Measurements from ENCODE around the gene ZSWIM5.
A peak's percentile ranks its signal among the peaks of the same experiment; 100 is the strongest.
"Not testable (repeated sequence)": the region's sequence is repeated elsewhere in the genome, so short reads cannot be mapped to it uniquely, and the experiment has no call there.

The ZSWIM5 gene

GRCh38 chr1:45200906-45201500 is 5.4 kb downstream of the ZSWIM5 start:
- DNase-seq (ENCODE audit: low read depth), result peak; percentile 16

- DNase-seq (ENCODE audit: low read depth), result no peak
Observed at GRCh38 chr1:45200435-45200834, 6.0 kb downstream of the ZSWIM5 start.

GRCh38 chr1:45198185-45198584 is 8.2 kb downstream of the ZSWIM5 start:
- no peak for DNase-seq (ENCODE audit: low read depth)

GRCh38 chr1:45196863-45197262 is 9.5 kb downstream of the ZSWIM5 start:
- no peak for DNase-seq (ENCODE audit: low read depth)

GRCh38 chr1:45191418-45191783 is 15.0 kb downstream of the ZSWIM5 start:
- DNase-seq (ENCODE audit: low read depth), result no peak

- peak; percentile 3 for DNase-seq (ENCODE audit: low read depth)
Observed at GRCh38 chr1:45187725-45188124, 18.7 kb downstream of the ZSWIM5 start.

GRCh38 chr1:45179918-45180519 is 26.4 kb downstream of the ZSWIM5 start:
- DNase-seq (ENCODE audit: low read depth), result not testable (repeated sequence)

- no peak for DNase-seq (ENCODE audit: low read depth)
Observed at GRCh38 chr1:45177452-45177851, 29.0 kb downstream of the ZSWIM5 start.

- DNase-seq (ENCODE audit: low read depth), result no peak
Observed at GRCh38 chr1:45172764-45173163, 33.6 kb downstream of the ZSWIM5 start.

- no peak for DNase-seq (ENCODE audit: low read depth)
Observed at GRCh38 chr1:45172005-45172404, 34.4 kb downstream of the ZSWIM5 start.

- no peak for DNase-seq (ENCODE audit: low read depth)
Observed at GRCh38 chr1:45171575-45171974, 34.8 kb downstream of the ZSWIM5 start.

- DNase-seq (ENCODE audit: low read depth), result no peak
Observed at GRCh38 chr1:45170151-45170742, 36.2 kb downstream of the ZSWIM5 start.

GRCh38 chr1:45167947-45168346 is 38.5 kb downstream of the ZSWIM5 start:
- not testable (repeated sequence) for DNase-seq (ENCODE audit: low read depth)

- not testable (repeated sequence) for DNase-seq (ENCODE audit: low read depth)
Observed at GRCh38 chr1:45164307-45164706, 42.1 kb downstream of the ZSWIM5 start.

GRCh38 chr1:45163111-45163510 is 43.3 kb downstream of the ZSWIM5 start:
- DNase-seq (ENCODE audit: low read depth), result not testable (repeated sequence)

GRCh38 chr1:45162041-45163035 is 44.1 kb downstream of the ZSWIM5 start:
- DNase-seq (ENCODE audit: low read depth), result not testable (repeated sequence)

GRCh38 chr1:45155957-45156356 is 50.4 kb downstream of the ZSWIM5 start:
- DNase-seq (ENCODE audit: low read depth), result no peak

- no peak for DNase-seq (ENCODE audit: low read depth)
Observed at GRCh38 chr1:45155423-45155822, 51.0 kb downstream of the ZSWIM5 start.

- no peak for DNase-seq (ENCODE audit: low read depth)
Observed at GRCh38 chr1:45152126-45152525, 54.3 kb downstream of the ZSWIM5 start.

GRCh38 chr1:45148209-45148825 is 58.1 kb downstream of the ZSWIM5 start:
- no peak for DNase-seq (ENCODE audit: low read depth)

GRCh38 chr1:45146833-45147232 is 59.6 kb downstream of the ZSWIM5 start:
- no peak for DNase-seq (ENCODE audit: low read depth)
